Choroid plexus epithelial cell (primary cell): ENCODE results near the gene AP1B1.

Experiments used
- DNase-seq: peaks from one replicate; pipeline ENCODE4 v3.0.0-alpha.2; 2010; ENCODE audit warnings: low read depth
- H3K4me3 ChIP-seq: 2 replicates; pipeline ENCODE4 v1.5.1; 2011; ENCODE audit warnings: low read depth, mild to moderate bottlenecking, control low read depth, low read length, moderate library complexity
- CTCF ChIP-seq: conservative IDR thresholded peaks from 2 replicates; pipeline ENCODE4 v1.5.1; 2011; ENCODE audit warnings: low read depth, mild to moderate bottlenecking, control low read depth, inconsistent platforms, low read length, moderate library complexity

AP1B1 gene

GRCh38 chr22:29338398-29338797 is 50.0 kb downstream of the AP1B1 start:
- no peak for TF ChIP-seq CTCF
- H3K4me3 ChIP-seq: no peak overlapping the region
- DNase-seq: no peak

DNA sequence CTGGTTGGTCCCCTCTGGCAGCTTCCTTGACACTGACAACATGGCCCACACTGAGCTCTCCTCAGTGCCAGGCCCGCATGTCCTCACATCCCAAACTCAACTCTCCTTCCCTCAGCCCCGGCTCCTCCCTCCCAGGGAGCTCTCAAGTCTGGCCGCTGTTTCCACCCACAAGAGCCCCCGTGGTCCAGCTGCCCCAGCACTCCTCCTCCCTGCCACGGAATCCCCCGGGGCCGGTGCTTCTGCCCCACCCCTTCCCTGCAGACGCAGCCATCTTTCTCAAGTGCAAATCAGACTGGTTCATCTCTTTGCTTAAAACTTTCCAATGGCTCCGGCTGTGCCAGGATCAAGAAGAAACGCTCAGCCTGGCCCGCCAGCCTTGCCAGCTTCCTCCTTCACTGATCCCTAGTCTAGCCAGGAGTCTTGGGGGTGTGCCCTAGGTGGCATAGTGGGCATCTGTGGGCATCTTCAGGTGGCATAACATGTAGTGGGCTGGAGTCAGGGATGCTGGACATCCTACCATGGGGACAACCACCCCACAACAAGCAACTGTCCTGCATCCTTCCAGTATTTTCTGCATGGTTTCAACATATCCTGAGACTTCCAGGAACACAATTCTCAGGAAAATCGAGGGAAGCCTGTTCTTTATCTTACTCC is 50.6 kb downstream of the AP1B1 start:
- TF ChIP-seq CTCF: no peak
- H3K4me3 ChIP-seq: no peak overlapping the region

DNA sequence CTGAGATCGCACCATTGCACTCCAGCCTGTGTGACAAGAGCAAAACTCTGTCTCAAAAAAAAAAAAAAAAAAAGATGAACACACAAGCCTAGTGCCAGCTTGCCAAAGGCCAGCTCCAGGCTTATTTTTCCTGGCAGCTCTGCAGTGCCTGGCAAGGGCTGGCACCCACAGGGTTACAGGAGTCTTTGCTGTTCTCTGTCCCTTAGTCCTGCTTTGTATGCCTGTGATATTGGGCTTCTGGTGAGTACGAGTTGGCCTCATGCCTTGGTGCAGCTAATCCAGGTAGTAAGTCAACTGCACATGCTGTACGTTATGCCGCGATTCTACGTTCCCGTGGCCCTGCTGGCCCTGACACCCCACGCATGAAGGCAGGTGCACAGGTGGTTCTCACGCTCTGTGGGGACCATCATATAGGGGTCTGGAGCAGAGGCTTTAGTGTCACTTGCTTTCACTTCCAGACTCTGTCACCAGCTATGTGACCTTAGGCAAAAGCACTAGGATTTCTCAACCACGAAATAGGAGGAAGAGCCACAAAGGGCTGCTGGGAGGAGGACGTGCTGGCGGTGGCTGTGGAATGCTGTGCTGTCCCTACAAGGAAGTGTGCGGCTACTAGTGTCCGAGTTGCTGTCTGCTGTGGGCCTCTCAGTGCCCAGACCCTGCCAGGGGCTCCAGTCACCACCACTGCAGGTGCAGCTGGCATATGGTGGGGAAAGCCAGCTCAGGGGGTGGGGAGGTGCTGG is 51.4 kb downstream of the AP1B1 start:
- H3K4me3 ChIP-seq: no peak overlapping the region
- no peak for DNase-seq
- TF ChIP-seq CTCF: no peak

More for the DNA sequence above, 50.6 kb downstream of the AP1B1 start:
- DNase-seq: no peak

DNA sequence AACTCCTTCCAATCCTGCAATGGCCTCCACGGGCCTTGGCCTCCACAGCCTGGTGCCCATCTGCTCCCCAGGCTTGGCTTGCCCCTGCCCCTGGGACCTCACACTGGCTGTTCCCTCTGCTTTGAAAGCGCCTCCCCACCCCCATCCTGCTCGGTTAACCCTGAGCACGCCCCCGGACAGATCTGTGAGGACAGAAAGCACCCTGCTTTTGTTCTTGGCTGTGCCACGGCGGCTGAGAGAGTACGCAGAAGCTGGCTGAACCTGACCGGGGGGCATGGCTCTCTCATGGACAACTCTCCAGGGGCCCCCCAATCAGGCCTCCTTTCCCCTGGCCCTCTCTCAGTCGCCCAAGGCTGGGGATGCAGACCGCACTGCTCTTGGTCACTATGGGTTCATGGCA is 52.7 kb downstream of the AP1B1 start:
- TF ChIP-seq CTCF: no peak
- no peak for DNase-seq
- H3K4me3 ChIP-seq: no peak overlapping the region

DNA sequence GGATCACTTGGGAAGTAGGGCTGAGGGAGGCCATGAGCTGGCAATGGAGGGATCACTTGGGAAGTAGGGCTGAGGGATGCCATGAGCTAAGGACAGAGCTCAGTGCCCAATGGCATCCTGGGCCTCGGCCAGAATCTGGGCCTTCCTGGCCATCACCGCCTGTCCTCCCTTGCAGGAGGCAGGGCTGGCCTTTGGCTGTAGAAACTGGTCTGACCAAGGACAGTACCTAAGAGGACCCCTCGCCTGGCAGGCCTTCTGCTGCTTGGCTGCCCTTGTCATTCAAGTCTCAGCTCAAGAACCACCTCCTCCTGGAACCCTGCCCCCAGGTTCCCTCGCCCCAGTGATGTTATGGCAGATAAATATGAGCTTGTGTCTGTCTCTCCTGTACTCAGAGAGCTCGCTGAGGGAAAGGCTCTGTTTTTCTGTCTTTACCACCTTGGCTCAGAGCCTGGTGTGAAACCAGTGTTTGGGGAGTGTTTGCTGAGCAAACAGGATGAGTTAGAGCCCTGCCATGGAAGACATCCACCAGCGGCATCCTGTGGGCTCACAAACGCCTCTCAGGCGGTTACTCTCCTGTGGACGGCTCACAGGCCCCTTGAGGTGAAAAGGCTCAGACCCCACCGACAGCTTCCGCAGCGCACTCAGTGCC is 53.5 kb downstream of the AP1B1 start:
- DNase-seq: no peak
- TF ChIP-seq CTCF: no peak
- no peak overlapping the region for H3K4me3 ChIP-seq

- no peak for TF ChIP-seq CTCF
- DNase-seq: no peak
Observed at GRCh38 chr22:29334148-29334547, 54.2 kb downstream of the AP1B1 start.

More at GRCh38 chr22:29334148-29334547, 54.2 kb downstream of the AP1B1 start:
- no peak overlapping the region for H3K4me3 ChIP-seq
